Heart left ventricle (tissue), 16 donors: ENCODE data around the gene C16orf89. TPM values are rescaled to one million over a fixed set of nuclear protein-coding genes. Genes with fewer than 3 reads are reported as not detected.

Source experiments
- ATAC-seq, 4 donors: fragments of 200-7000 bp; cut with Tn5 transposase; one replicate each; pipeline ENCODE4 v1.9.1; 2020 to 2022; ENCODE audit warnings: moderate library complexity in 4 of 4, mild to moderate bottlenecking in 3 of 4, moderate number of reproducible peaks in 1 of 4
- DNase-seq, 5 donors: peaks; one replicate each; pipeline ENCODE4 v3.0.0-alpha.2; 2020
- H3K27ac ChIP-seq, 12 donors: fragments of 200-600 bp; sonication (generic) in 4 of 12; one replicate each; pipeline versions ENCODE4 v1.5.0 to v1.8.0; 2016 to 2022; ENCODE audit warnings: mild to moderate bottlenecking in 2 of 12
- H3K27me3 ChIP-seq, 9 donors: fragments of 200-600 bp; sonication (generic) in 2 of 9; one replicate each; pipeline versions ENCODE4 v1.5.1 to v1.8.0; 2016 to 2022; ENCODE audit warnings: mild to moderate bottlenecking in 3 of 9
- H3K36me3 ChIP-seq, 9 donors: fragments of 200-600 bp; sonication (generic) in 2 of 9; one replicate each; pipeline versions ENCODE4 v1.5.0 to v1.8.0; 2018 to 2022; ENCODE audit warnings: mild to moderate bottlenecking in 2 of 9
- H3K4me1 ChIP-seq, 12 donors: fragments of 200-600 bp; sonication (generic) in 4 of 12; one replicate each; pipeline versions ENCODE4 v1.5.0 to v1.8.0; 2016 to 2022; ENCODE audit warnings: mild to moderate bottlenecking in 3 of 12
- H3K4me3 ChIP-seq, 12 donors: fragments of 200-600 bp; sonication (generic) in 4 of 12; one replicate each; pipeline versions ENCODE4 v1.5.0 to v1.8.0; 2017 to 2022; ENCODE audit warnings: mild to moderate bottlenecking in 9 of 12, moderate library complexity in 4 of 12
- H3K9me3 ChIP-seq, 12 donors: fragments of 200-600 bp; sonication (generic) in 4 of 12; one replicate each; pipeline versions ENCODE4 v1.5.0 to v1.8.0; 2016 to 2022; ENCODE audit warnings: mild to moderate bottlenecking in 1 of 12
- POLR2A ChIP-seq, 2 donors: fragments of 450-650 bp; IDR thresholded peaks; one replicate each; pipeline ENCODE4 v1.6.1; 2017; ENCODE audit warnings: antibody characterized with exemption in 2 of 2, mild to moderate bottlenecking in 2 of 2, moderate library complexity in 2 of 2
- WGBS, 4 donors: extraction: QIAGEN DNeasy Blood & Tissue Kit in 2 of 4; methylation state at CpG; one replicate each; pipeline versions ENCODE4 v1.1.5 to v1.1.7; 2013 to 2018; 5-methylcytosine and 5-hydroxymethylcytosine counted together
- intact Hi-C, 10 donors: fragments of 100-400 bp; cut with DNase I; formaldehyde crosslinking; loops; one replicate each; pipeline versions ENCODE4 v1.11.1 to v1.14.2; 2022
- polyA plus RNA-seq, 2 donors: library from polyadenylated mRNA; stranded (reverse); fragments of 200-250 nt; gene quantifications; one replicate each; pipeline ENCODE4 v1.2.3, GENCODE V29; 2013
- total RNA-seq, 9 donors: library from RNA; depleted of rRNA in 2 of 9; stranded (reverse); fragments of >200 nt in 2 of 9; fragmentation: NEBNext Ultra II Directional in 3 of 9; extraction: Animal tissue kit (Norgen Biotek cat#: 25700) in 3 of 9; gene quantifications; one replicate each; pipeline versions ENCODE4 v1.1.0 to v1.2.4, GENCODE V29; 2016 to 2023
- TF ChIP-seq, protein P1 (sequence below), 12 donors: fragments of 200-600 bp; sonication (generic) in 4 of 12; IDR thresholded peaks; one replicate each; pipeline versions ENCODE4 v1.5.0 to v1.8.0; 2018 to 2022; ENCODE audit warnings: antibody characterized with exemption in 12 of 12, mild to moderate bottlenecking in 5 of 12
- donor health status: ischemic (EF 13 %, LVEDD 7.1; RV severe dilation, severe dysfunction).
- donor health status: healthy with polysubstance abuse.
- donor health status: DM: no; HTN: yes; CAD: no.
- donor health status: DM: no; HTN: no; CAD: no.
- donor health status: ischemic (EF 25% LVEDD 6.9; RV normal size, moderate dysfunction).
- donor health status: ischemic (EF 25% LVEDD 5.7; RV mildly dilated, moderate dysfunction).
- donor health status: healthy.
- donor health status: DM: yes; HTN: yes; CAD: no.
- donor health status: ischemic (EF 35%, LVEDD 5.7; RV mildly dilated, moderate dysfunction).
- donor health status: nonischemic (EF 11% LVEDD 7.7; RV severe dilation, severe dysfunction).
- donor health status: DM: yes; HTN: yes; CAD: no.
- donor health status: PGD.
- donor health status: ischemic (EF 29% LVEDD 5.4; RV normal size, mild dysfunction).
- donor health status: nonischemic (EF 23%, LVEDD 6.1; RV moderate dilation, normal function).

The C16orf89 gene
- total and polyA plus RNA-seq, 11 donors: 0.26 to 38.4 (median 6.3) TPM

DNA sequence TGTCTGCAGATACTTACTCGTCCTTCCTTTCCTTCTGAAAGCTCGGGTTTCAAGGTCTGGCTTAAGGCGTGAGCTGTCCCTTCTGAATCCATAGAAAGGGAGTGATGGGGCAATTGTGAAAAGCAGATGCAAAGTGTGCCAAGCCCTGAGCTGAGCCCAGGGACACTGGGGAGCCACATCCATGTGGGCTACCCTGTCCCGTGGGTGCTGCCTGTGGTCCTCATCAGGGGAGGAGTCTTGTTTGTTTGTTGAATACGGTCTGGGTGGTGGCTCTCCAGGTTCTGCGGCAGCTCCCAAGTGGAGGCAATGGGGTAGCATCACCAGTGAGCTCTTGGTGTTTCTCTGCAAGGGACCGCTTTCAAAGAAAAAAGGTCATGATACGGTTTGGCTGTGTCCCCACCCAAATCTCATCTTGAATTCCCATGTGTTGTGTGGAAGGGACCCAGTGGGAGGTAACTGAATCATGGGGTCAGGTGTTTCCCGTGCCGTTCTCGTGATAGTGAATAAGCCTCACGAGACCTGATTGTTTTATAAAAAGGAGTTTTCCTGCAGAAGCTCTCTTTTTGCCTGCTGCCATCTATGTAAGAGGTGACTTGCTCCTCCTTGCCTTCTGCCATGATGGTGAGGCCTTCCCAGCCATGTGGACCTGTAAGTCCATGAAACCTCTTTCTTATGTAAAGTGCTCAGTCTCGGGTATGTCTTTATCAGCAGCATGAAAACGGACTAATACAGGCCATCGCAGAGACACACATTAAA is 4.9 kb upstream of the C16orf89 start:
- WGBS, 4 donors: 86 to 95% (median 90%) methylated on average over 15 of the region's 15 CpGs
- no peaks in the 10 kb centered on the region for H3K9me3 ChIP-seq
- peak overlapping the region in 1 of 12 donors; percentile 85 for H3K4me3 ChIP-seq
- no peak for ATAC-seq
- no peaks in the 10 kb centered on the region for H3K27me3 ChIP-seq
- intact Hi-C loops: no loop called here
- H3K27ac ChIP-seq: peak overlapping the region in 4 of 12 donors; percentile 78 to 84 (median 79)
- TF ChIP-seq, protein P1, sequence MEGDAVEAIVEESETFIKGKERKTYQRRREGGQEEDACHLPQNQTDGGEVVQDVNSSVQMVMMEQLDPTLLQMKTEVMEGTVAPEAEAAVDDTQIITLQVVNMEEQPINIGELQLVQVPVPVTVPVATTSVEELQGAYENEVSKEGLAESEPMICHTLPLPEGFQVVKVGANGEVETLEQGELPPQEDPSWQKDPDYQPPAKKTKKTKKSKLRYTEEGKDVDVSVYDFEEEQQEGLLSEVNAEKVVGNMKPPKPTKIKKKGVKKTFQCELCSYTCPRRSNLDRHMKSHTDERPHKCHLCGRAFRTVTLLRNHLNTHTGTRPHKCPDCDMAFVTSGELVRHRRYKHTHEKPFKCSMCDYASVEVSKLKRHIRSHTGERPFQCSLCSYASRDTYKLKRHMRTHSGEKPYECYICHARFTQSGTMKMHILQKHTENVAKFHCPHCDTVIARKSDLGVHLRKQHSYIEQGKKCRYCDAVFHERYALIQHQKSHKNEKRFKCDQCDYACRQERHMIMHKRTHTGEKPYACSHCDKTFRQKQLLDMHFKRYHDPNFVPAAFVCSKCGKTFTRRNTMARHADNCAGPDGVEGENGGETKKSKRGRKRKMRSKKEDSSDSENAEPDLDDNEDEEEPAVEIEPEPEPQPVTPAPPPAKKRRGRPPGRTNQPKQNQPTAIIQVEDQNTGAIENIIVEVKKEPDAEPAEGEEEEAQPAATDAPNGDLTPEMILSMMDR (IDR thresholded peaks at IDR 0.05): no peak
- TF ChIP-seq POLR2A (IDR thresholded peaks at IDR 0.05): no peak
- H3K4me1 ChIP-seq: peaks cover 0 to 19% (median 7%) of the 10 kb centered on the region in 12 donors
- H3K36me3 ChIP-seq: peaks cover 0 to 25% (median 13%) of the 10 kb centered on the region in 9 donors
- DNase-seq: no peak

DNA sequence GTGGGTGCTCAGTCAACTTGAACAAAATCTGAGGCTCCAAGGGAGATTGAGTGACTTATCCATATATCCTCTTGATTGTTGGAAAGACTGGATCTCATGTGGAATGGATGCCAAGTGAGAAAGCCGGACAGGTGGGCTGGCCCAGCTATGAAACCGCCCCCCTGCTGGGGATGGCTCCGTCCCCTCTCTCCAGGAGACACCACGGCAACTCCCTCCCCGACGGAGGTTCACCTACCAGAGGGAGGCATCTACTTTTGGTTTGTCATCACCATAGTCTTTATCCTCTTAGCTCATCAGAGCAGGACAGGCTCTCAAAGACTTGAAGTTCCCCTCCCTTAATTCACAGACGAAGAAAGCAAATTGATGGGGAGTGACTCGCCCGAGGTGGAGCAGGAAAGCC is 4.1 kb upstream of the C16orf89 start:
- Histone ChIP-seq H3K4me3 (no peak overlapping the region), H3K27ac (no peak overlapping the region), H3K9me3 (no peaks in the 10 kb centered on the region), H3K36me3 (peaks cover 0 to 18% (median 7%) of the 10 kb centered on the region in 9 donors), H3K4me1 (peaks cover 0 to 19% (median 8%) of the 10 kb centered on the region in 12 donors), H3K27me3 (no peaks in the 10 kb centered on the region)
- no peak for TF ChIP-seq POLR2A (IDR thresholded peaks at IDR 0.05)
- TF ChIP-seq, protein P1 (IDR thresholded peaks at IDR 0.05): no peak
- ATAC-seq: no peak
- no peak for DNase-seq
- 91 to 96% (median 93%) methylated on average over 9 of the region's 9 CpGs for WGBS, 4 donors
- intact Hi-C loops: no loop called here

DNA sequence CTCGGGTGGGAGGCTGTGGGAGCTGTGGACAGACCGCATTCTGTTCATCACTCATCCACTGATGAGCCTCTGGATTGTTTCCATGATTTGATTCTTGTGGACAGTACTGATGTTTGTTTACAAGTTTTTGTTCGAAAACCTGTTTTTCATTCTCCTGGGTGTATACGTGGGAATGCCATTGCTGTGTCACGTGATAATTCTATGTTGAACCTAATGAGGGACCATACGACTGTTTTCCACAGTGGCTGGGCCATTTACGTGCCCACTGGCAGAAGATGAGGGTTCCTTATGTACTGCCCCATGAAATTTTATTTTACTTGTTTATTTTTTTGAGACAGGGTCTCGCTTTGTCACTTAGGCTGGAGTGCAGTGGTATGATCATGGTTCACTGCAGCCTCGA is 3.3 kb upstream of the C16orf89 start:
- H3K36me3 ChIP-seq: peaks cover 0 to 11% (median 0%) of the 10 kb centered on the region in 9 donors
- ATAC-seq: no peak
- H3K27me3 ChIP-seq: no peaks in the 10 kb centered on the region
- 88 to 92% (median 90%) methylated on average over 9 of the region's 9 CpGs for WGBS, 4 donors
- no peaks in the 10 kb centered on the region for H3K9me3 ChIP-seq
- no peak for DNase-seq
- TF ChIP-seq POLR2A (IDR thresholded peaks at IDR 0.05): no peak
- TF ChIP-seq, protein P1 (IDR thresholded peaks at IDR 0.05): no peak
- H3K27ac ChIP-seq: no peak overlapping the region
- peaks cover 0 to 19% (median 8%) of the 10 kb centered on the region in 12 donors for H3K4me1 ChIP-seq
- intact Hi-C loops: no loop called here
- no peak overlapping the region for H3K4me3 ChIP-seq

DNA sequence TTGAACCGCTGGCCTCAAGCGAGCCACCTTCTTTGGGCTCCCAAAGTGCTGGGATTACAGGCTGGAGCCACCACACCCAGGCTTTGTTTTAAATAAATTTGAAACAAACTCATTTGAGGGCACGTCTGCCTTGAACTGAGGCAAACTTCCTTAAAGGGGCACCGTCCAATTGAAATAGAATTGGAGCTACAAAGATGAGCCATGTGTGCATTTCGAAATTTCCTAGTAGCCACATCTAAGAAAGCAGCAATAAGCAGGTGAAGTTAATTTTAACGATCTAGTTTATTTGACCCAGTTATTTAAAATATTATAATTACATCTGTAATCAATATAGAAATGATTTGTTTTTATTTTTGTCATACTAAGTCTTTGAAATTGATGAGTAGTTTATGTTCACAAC is 755 bp upstream of the C16orf89 start:
- TF ChIP-seq POLR2A (IDR thresholded peaks at IDR 0.05): no peak
- TF ChIP-seq, protein P1 (IDR thresholded peaks at IDR 0.05): no peak
- no peak for DNase-seq
- no peaks in the 10 kb centered on the region for H3K36me3 ChIP-seq
- intact Hi-C loops: no loop called here
- no peak overlapping the region for H3K27ac ChIP-seq
- no peak for ATAC-seq
- no peak overlapping the region for H3K4me3 ChIP-seq
- H3K27me3 ChIP-seq: no peaks in the 10 kb centered on the region
- no peaks in the 10 kb centered on the region for H3K9me3 ChIP-seq
- H3K4me1 ChIP-seq: peaks cover 0 to 11% (median 6%) of the 10 kb centered on the region in 12 donors
- WGBS, 4 donors: 75 to 79% (median 78%) methylated on average over 6 of the region's 6 CpGs
